NK-92 treated with Interleukin-12 subunit alpha and Interleukin-12 subunit beta, amount 100 ng/mL, for 24 hours (cell line): ENCODE measurements around the gene NCR3LG1.
"Not testable (repeated sequence)": the region's sequence is repeated elsewhere in the genome, so short reads cannot be mapped to it uniquely, and the experiment has no call there.

Source experiments
- DNase-seq: peaks from one replicate; lab custom pipeline; 2025; lab: John Stamatoyannopoulos, UW

The NCR3LG1 gene

GRCh38 chr11:17412488-17413180 is 61.0 kb downstream of the NCR3LG1 start:
- no peak for DNase-seq

- no peak for DNase-seq
Observed at GRCh38 chr11:17413414-17414316, 62.1 kb downstream of the NCR3LG1 start.

GRCh38 chr11:17414317-17414737 is 62.7 kb downstream of the NCR3LG1 start:
- DNase-seq, result no peak

- no peak for DNase-seq
Observed at GRCh38 chr11:17414992-17415391, 63.4 kb downstream of the NCR3LG1 start.

- no peak for DNase-seq
Observed at GRCh38 chr11:17415523-17416104, 64.0 kb downstream of the NCR3LG1 start.

- DNase-seq, result no peak
Observed at GRCh38 chr11:17416492-17416891, 64.9 kb downstream of the NCR3LG1 start.

GRCh38 chr11:17418444-17419081 is 67.0 kb downstream of the NCR3LG1 start:
- DNase-seq, result no peak

- no peak for DNase-seq
Observed at GRCh38 chr11:17421781-17422180, 70.2 kb downstream of the NCR3LG1 start.

GRCh38 chr11:17423533-17424310 is 72.1 kb downstream of the NCR3LG1 start:
- DNase-seq, result no peak

- DNase-seq, result not testable (repeated sequence)
Observed at GRCh38 chr11:17426233-17426632, 74.6 kb downstream of the NCR3LG1 start.
